ENCODE data around the gene SMIM43.

The SMIM43 gene

DNA sequence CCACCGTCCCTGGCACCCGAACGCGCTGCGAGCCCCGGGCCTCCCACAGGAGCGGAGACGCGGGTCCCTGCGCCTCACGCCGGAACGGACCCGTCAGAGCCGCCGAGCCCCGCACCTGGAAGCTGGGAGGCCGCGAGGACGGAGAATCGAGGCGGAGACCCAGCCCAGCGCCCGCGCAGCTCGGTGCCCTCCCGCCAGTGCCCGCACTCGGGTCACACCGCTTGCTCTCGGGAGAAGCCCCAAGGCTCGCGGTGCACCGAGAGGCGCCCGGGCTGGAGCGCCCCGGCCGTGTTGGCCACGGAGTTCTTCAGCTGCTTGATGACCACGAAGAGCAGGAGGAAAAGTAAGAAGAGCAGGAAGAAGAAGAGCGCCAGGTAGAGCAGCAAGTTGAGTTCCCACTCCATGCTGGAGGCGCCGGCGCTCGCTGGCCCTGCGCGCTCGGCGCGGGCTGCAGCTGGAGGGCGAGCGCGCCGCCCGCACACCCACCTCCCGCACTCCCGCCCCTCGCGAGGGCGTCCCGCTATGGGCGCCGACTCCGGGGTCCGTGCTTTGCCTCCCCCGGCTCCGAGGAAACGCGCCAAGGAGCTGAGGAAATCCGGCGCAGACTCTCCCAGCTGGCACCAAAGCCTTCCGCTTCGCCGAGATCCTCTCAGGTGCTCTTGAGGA, at the start of gene SMIM43:
Gene SMIM43 (minus strand): TSS at position 463 of the 666 bp plus-strand sequence. CDS start 59 bp downstream, at position 404.
- no peak for DNase-seq (ENCODE audit: low spot score)

DNA sequence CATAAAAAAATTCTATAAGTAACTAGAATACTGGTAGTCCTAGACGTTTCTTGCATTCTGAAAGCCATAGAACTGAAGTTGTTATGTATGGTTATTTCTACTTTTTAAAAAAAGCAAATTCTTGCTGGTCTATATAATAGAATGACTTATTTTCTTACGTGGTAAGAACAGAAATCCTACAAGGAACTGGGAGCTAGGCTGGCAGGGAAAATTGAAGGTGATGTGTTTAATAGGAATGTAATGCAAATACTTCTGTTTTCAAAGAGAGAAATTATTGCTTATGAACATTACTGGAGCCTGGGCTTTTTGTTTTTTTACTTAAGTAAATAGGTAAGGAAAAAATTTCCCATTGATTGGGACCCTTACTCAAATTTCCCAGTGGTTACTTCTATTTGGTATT, 49.8 kb upstream of the SMIM43 start:
- DNase-seq (ENCODE audit: low spot score), result no peak

DNA sequence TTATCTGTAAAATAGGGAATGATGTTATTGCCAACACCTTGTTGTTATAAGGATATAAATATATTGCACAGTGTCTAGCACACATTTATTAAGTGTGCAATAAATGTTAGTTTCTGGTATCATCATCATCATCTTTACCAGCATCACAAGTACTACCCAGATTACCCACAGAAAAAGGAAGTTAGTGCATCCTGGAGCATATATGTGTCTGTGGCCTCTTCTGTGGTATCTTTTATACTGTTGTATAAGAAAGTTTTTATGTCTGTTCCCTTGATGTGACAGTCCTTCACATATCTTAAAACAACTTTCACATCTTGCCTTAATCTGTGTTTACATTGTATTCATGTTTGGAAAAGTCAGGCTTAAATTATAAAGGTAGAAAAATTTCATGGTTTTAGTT, 46.2 kb upstream of the SMIM43 start:
- no peak for DNase-seq (ENCODE audit: low spot score)

DNA sequence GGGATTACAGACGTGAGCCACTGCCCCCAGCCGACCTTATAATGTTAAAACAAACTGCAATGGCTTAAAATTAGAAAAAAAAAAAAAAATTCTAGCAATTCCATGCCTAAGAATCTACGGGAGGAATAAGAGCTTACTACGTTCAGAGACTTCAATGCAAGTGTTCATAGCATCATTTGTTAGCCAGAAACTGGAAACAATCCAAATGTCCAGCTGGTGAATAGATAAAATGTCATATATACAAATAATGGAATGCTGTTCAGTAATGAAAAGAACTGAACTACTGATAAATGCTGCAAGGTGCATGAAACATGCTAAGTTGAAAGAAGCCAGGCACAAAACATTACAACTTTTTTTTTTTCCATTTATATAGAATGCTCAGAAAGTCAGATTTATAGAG, 41.4 kb upstream of the SMIM43 start:
- no peak for DNase-seq (ENCODE audit: low spot score)

DNA sequence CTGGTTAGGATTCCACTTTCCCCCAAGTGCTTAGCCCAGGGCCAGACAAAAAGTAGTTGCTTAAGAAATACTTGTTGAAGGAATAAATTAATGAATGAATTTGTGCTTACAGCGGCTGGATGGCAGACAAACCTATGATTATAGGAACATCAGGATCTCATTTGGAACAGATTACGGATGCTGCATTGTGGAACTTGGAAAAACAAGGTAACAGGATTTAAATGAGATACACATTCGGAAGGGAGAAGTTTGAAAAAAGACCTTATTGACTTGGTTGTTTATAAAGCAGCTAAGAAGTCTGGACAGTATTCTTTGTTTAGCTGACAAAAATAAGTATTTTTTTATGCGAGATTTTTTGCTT, 36.7 kb upstream of the SMIM43 start:
- DNase-seq (ENCODE audit: low spot score), result no peak

DNA sequence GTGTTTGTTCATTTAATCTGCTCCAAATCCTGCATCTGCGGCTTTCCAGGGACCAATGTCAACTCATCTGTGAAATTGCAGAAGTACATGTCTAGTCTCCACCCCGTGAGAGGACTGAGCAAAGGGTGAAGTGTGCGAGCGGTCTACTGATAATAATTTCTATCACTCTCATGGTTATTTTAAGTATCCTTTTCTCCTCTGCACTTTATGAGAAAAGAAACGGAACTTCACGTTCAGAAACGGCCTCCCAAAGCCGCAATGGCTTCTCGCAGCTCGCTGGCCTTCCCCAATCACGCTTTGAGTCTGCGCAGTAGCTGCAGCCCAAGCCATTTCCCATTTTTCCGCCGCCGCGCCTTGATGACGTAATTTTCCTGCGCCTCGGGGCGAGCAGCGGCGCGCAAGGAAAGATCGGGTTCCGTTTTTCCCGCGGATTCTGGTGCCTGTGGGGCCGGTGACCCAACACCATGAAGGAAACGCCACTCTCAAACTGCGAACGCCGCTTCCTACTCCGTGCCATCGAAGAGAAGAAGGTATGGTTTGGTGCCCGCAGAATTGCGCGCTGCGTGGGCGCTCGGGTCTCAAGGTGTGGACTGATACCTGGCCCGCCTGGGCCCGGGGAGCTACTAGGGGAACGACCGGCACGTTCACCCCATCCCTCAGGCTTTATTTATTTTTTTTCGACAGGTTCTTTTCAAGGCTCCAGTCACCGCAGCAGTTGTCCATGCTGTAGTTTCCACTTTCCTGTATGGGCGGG, 36.2 kb upstream of the SMIM43 start, which contains the start of gene EXOSC9:
Gene EXOSC9 (plus strand): TSS at position 363 of the 754 bp plus-strand sequence. CDS start 102 bp downstream, at position 465.
- peak; percentile 52 for DNase-seq (ENCODE audit: low spot score)

DNA sequence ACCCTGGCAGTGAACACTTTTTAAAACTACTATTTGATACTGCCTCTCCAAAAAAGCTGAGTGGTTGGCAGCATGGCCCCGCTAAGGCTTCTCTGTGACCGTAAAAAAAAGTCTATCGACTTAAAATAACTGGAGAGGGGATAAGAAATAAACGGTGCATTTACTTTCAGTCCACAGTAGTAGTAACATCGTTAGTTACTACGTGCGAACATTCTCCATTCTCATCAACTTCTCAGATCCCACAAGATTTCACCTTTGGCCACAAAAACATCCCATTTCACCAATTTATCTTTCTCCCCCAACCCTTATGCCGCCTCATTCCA, 35.6 kb upstream of the SMIM43 start:
- no peak for DNase-seq (ENCODE audit: low spot score)

DNA sequence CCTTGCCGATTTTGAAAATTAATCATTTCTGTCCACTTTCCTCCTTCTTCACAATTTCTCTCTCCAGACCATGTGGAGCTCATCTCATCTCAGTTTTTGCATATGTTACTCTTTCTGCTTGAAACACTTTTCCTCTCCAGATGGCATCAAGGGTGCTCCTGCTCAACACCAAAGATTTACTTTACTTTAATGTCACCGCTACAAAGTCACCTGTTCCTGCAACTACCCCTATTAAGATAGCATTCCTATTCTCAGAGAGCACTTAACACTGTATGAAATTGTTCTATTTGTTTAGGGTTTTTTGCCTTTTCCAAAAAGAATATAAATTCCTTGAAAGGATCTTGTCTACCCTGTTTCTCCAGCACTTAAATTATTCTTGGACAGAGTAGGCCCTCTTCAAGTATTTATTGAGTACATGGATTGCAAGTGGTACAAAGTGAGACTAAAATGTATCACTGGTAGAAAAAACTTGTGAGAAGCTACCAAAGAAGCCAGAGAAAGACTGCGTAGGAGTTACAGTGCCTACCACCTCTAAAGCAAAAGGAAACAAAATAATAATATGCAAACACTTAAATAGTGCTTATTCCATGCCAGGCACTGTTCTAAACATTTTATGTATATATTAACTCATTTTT, 35.0 kb upstream of the SMIM43 start:
- no peak for DNase-seq (ENCODE audit: low spot score)

DNA sequence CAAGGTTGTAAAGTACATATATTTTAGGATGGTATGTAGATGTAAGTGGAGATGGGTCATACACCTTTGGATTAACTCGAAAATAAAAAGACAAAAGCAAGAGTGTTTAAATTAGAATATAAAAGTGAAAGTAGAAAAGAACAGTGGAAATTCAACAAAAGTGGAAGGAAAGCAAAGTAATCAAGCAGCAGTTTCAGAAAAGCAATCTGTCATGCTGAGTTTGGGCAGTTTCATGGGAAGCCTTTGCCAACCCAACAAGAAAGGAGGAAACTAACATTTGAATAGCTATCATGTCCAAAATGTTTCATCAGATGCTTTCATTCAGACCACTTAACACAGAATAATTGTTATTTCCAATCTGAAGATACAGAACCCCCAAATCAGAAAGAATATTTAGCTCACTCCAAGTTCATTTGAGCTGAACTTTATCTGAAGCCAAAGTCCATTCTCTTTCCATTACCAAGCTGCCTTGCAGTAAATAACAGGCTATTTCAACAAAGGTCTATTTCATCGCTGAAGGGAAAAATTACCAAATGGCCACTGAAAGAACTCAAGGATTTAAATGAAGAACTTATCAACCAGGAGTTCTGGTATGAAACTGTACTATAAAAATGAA, 34.4 kb upstream of the SMIM43 start:
- no peak for DNase-seq (ENCODE audit: low spot score)

DNA sequence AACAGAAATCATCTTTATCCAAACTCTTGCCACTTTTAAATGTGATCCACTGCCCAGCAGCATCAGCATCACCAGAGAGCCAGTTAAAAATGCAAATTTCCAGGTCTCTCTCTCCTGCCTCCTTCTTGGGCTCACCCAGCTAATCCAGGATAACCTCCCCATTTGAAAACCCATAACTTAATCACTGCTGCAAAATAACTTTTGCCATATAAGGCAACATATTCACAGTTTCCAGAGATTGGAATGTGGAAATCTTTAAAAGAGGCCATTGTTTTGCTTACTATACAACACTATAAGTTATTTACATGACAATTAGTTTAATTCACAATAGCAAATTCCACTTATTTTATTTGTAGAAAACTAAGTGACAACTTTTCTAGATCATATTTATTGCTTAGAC, 31.3 kb upstream of the SMIM43 start:
- no peak for DNase-seq (ENCODE audit: low spot score)

DNA sequence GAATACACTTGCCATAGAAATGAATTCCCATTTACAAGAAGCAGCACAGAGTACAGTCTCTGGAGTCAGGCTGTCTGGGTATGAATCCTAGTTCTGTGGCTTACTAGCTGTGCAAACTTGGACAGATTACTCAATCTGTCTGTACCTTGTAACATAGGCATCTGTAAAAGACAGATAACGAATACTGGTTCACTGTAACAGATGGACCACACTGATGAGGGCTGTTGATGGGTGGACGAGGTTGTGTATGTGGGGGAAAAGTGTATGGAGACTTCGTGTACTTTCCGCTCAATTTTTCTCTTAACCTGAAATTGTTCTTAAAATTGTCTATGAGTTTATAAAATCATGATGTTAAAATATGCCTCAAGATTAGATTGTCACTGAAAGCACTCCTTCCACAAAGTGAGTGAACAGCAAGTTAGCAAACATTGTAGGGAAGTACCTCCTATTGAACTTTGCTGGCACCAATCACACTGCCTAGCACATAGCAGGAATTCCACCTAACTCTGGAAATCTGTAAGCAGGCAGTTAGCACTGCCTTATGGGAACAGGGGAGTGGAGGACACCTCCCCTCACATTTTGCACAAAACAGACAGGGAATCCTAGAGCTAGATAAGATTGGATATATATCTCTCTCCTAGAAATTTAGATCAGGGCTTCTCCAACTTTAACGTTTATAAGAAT, 29.7 kb upstream of the SMIM43 start:
- DNase-seq (ENCODE audit: low spot score), result peak; percentile 26

DNA sequence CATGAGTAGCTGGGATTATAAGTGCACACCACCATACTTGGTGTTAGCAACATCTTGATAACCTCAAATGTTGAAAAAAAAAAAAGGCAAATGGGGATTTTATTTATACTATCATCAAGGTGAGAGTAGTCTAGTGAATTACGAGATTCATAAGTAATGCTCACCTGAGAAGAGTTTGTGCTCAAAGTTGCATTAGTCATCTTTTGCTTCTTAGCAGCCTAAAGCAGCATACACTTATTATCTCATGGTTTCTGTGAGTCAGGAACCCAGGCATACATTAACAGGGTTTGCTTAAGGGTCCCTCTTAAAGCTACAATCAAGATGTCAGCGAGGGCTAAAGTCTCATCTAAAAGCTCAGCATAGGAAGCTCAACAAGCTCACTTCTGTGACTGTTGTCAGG, 28.0 kb upstream of the SMIM43 start:
- DNase-seq (ENCODE audit: low spot score), result no peak

DNA sequence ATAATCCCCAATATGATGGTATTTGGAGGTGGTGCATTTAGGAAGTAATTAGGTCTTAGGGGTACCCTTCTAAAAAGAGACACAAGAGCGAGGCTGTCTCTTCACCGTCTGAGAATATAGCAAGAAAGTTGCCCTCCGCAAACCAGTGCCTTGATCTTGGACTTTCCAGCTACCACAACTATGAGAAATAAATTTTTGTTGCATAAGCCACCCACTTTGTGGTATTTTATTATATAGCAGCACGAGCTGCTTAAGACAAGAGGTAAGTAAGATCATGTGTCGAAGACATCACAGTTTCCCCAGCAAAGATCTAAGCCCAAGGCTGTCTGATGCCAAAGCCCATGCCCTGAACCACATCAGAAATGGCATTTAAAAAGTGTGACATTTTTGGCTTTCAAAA, 26.5 kb upstream of the SMIM43 start:
- DNase-seq (ENCODE audit: low spot score), result no peak

DNA sequence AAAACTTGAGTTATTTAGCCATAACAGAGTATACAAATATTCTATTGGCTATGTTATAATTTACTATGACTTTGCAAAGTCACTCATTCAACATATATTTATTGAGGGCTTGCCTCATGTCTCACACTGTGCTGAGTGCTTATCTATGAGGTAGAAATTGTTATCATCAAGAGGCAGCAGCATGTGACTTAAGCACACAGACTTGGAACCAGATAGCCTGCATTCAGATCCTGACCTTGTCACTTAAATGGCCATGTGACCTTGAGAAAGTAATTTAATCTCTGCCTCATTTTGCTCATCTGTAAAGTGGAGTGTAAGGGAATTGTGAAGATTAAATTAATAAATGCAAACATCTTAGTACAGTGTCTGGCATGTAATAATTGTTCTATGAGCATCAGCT, 26.0 kb upstream of the SMIM43 start:
- no peak for DNase-seq (ENCODE audit: low spot score)

DNA sequence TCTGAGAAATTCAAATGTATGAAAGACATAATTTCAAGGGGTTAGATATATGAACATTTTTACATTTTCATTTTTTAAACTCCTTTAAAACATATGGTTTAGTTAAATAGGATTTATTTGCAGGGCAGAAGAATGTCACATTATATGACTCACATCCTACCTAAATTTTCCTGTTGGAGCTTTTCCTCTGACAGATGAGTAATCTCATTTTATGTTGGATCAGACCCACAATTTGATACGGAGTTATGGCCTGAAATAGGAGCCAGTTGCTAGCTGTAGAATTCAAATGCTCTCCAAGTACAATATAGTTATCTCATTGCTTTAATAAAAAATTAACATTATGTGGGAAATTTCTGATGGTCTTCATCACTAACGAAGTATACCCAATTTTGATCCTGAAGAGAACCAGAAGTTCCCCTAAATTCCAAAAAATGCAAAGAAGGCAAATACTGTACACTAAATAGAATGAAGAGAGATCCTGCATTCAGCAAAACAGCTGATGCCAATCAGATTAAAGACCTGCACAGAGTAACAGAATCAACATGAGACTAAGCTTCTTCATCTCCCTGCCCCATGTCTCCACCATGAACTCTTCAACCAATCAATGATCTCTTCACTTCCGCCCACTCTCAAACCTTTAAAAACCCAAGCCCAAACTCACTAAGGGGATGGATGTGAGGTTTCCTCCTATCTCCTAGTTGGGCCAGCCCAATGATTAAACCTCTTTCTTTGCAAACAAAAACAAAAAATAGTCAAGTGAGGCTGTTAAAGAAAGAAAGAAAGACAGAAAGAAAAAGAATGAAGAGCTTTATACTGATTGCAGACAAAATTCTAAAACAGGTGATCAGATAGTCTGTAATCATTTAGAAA, 25.2 kb upstream of the SMIM43 start:
- no peak for DNase-seq (ENCODE audit: low spot score)

DNA sequence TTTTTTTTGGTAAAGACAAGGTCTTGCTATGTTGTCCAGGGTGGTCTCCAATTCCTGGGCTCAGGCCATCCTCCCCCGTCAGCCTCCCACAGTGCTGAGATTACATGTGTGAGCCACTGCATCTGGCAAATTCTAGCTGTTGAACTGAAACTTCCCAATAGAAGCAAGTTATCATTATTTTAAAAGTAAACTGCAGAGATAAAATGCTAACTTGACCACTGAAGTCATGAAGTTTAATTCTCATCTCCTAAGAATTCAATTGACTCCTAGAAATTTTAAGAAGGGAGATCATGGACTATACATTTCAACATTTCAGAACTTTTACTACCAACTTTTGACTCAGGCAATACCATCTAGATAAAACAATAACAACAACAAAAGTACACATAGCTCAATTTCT, 24.5 kb upstream of the SMIM43 start:
- no peak for DNase-seq (ENCODE audit: low spot score)

DNA sequence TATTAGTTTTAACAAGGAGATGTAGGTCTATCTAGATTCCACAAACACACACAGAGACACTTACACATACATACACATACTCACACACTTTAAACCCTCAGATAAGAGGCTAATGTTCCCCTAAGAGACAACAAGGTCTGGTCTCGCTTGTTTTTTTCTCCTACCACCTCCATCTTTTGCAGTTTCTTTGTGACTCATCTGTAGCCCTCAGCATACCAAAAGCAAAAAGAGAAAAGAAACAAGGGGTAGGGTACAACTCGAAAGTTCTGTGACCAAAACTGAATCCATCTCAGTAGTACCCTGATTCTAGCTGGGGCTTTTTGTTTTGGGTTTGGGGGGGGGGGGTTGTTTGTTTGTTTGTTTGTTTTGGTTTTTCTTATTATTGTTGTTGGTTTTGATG, 23.9 kb upstream of the SMIM43 start:
- no peak for DNase-seq (ENCODE audit: low spot score)

DNA sequence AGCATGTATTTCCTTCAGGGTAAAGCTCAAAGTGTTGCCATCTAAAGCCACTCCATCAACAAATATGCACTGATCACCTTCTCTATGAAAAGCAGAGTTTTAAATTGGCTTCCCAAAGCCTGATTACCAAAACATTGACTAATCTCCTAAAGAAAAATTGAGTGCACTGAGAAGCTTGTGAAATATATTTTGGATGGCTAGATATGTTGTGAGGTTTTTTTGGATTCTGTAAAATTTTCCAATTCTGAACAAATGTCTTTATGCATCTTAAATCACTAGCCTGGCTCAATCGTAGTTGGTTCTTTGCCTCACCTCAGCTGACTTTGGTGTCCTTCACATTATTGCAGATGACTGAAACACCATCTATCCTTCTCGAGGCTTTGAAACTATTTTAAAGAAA, 21.3 kb upstream of the SMIM43 start:
- DNase-seq (ENCODE audit: low spot score), result no peak

DNA sequence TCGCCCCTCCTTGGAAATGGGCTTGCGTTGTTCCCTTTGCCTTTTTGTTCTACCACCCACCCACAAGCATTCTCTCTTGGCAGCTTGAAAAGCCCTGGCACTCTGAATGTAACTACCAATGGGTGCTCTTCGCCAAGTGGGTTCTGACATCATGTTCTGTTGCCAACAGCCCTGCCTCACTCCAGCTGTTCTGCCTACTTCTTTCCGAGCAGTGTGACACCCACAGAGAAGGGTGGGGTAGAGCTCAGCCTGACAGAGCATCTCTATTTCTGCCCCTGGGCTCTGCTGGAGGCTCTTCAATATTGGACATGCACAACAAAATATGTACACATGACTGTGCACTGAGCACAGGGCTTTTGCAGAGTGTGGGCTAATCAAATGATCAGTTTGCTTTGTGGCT, 20.5 kb upstream of the SMIM43 start:
- no peak for DNase-seq (ENCODE audit: low spot score)

DNA sequence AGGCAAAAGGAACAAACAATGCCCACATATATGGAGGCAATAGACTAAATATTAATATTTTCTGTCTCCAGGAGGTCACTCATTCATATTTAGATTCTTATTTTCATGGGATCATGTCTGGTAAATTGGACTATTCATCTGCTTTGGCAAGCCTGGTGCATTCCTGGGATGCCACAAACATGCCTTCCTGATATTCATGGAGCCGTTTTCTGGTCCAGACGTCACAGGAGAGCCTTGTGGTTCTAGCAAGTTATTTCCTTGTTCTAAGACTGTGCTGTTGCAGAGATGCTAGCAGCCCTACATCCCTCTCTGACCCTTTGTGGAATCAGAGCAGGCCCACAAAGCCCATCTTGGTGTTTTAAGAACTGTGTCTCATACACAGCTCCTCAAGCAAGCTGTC, 20.0 kb upstream of the SMIM43 start:
- DNase-seq (ENCODE audit: low spot score), result no peak

DNA sequence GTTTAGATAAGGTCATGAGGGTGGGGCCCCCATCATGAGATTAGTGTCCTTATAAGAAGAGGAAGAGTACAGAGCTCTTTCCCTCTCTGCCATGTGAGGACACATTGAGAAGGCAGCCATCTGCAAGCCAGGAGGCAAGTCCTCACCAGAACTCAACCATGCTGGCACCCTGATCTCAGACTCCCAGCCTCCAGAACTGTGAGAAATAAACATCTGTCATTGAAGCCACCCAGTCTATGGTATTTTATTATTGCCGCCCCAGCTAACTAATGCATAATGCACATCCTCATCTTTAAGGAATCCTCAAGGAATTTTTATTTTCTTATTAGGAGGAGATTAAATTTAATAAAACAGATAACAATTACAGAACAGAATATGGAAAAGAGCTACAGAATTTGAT, 19.4 kb upstream of the SMIM43 start:
- DNase-seq (ENCODE audit: low spot score), result no peak

DNA sequence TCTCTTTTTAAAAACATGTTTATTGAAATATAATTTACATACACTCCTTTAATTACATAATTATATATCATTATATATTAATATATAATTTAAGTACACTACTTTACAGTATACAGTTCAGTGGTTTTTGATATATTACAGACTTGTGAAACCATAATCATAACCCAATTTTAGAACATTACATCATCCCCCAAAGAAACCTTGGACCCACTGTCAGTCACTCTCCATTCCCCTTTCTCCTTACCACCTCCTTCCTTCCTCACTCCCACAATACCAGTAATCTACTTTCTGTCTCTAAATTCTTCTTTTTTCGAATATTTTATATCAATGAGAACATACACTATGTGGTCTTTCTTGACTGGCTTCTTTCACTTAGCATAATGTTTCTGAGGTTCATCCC, 18.2 kb upstream of the SMIM43 start:
- DNase-seq (ENCODE audit: low spot score), result no peak

Measured in HuH-7 (cell line).